CD14-positive monocyte (primary cell): ENCODE data around the gene P3H2. TPM values are rescaled to one million over a fixed set of nuclear protein-coding genes. Genes with fewer than 3 reads are reported as not detected.

Experiments used
- DNase-seq, 3 donors: peaks; one replicate each; pipeline ENCODE4 v3.0.0-alpha.2; 2011 to 2022
- H2AFZ ChIP-seq: 2 replicates; pipeline ENCODE4 v1.6.0; 2012; ENCODE audit warnings: mild to moderate bottlenecking, low read depth, low read length, inconsistent platforms; ENCODE audit not compliant: insufficient read depth, poor library complexity, severe bottlenecking
- H3K27ac ChIP-seq, 2 donors: 1 replicate in 1 of 2; 2 replicates in 1 of 2; pipeline ENCODE4 v1.5.1; 2012 to 2013; ENCODE audit warnings: low read length in 2 of 2, control low read depth in 1 of 2, inconsistent platforms in 1 of 2, low read depth in 1 of 2, mild to moderate bottlenecking in 1 of 2
- H3K27me3 ChIP-seq, 2 donors: one replicate each; pipeline versions ENCODE4 v1.6.0 to v1.6.1; 2011 to 2013; ENCODE audit warnings: low read length in 2 of 2; ENCODE audit not compliant: control insufficient read depth in 2 of 2, insufficient read depth in 2 of 2
- H3K36me3 ChIP-seq, 2 donors: replicated peaks in 1 of 2; 1 replicate in 1 of 2; 2 replicates in 1 of 2; pipeline versions ENCODE4 v1.5.1 to v1.6.1; 2012 to 2013; ENCODE audit warnings: low read length in 2 of 2, control low read depth in 1 of 2, inconsistent platforms in 1 of 2, mild to moderate bottlenecking in 1 of 2; ENCODE audit not compliant: insufficient read depth in 2 of 2, control insufficient read depth in 1 of 2
- H3K4me1 ChIP-seq, 2 donors: 1 replicate in 1 of 2; 2 replicates in 1 of 2; pipeline versions ENCODE4 v1.5.1 to v1.6.1; 2012 to 2013; ENCODE audit warnings: low read length in 2 of 2, control low read depth in 1 of 2, inconsistent platforms in 1 of 2, mild to moderate bottlenecking in 1 of 2, moderate library complexity in 1 of 2; ENCODE audit not compliant: insufficient read depth in 2 of 2, control insufficient read depth in 1 of 2
- H3K4me2 ChIP-seq: replicated peaks from 2 replicates; pipeline ENCODE3; 2012; ENCODE audit warnings: low read length, moderate library complexity, mild to moderate bottlenecking; ENCODE audit not compliant: poor library complexity, severe bottlenecking; ENCODE audit errors: extremely low read depth
- H3K4me3 ChIP-seq, 3 experiments: fragments of 200-600 bp in 1 of 3; sonication (generic) in 1 of 3; replicated peaks in 1 of 3; 1 replicate in 2 of 3; 2 replicates in 1 of 3; pipeline ENCODE4 v1.5.1; 2011 to 2013; ENCODE audit warnings: low read length in 3 of 3, mild to moderate bottlenecking in 3 of 3, control low read depth in 2 of 3, low read depth in 2 of 3, inconsistent platforms in 1 of 3, moderate library complexity in 1 of 3
- H3K79me2 ChIP-seq: 2 replicates; pipeline ENCODE4 v1.6.0; 2012; ENCODE audit warnings: mild to moderate bottlenecking, control low read depth, inconsistent platforms, low read length, moderate library complexity; ENCODE audit not compliant: insufficient read depth
- H3K9ac ChIP-seq: 2 replicates; pipeline ENCODE4 v1.6.0; 2017; ENCODE audit warnings: low read length, mild to moderate bottlenecking; ENCODE audit not compliant: insufficient read depth, poor library complexity, severe bottlenecking
- H3K9me3 ChIP-seq, 2 donors: replicated peaks in 1 of 2; 1 replicate in 1 of 2; 2 replicates in 1 of 2; pipeline versions ENCODE4 v1.5.1 to v1.6.1; 2012 to 2013; ENCODE audit warnings: low read length in 2 of 2, control low read depth in 1 of 2; ENCODE audit not compliant: control insufficient read depth in 1 of 2, insufficient read depth in 1 of 2
- H4K20me1 ChIP-seq: 2 replicates; pipeline ENCODE4 v1.6.0; 2012; ENCODE audit warnings: mild to moderate bottlenecking, low read length, control low read depth, moderate library complexity; ENCODE audit not compliant: insufficient read depth
- H3K27ac Mint-ChIP-seq, 7 donors: one replicate each; pipeline ENCODE4 v1.8.0; 2020; ENCODE audit warnings: mild to moderate bottlenecking in 7 of 7, mixed read lengths in 7 of 7, moderate library complexity in 6 of 7, inconsistent platforms in 2 of 7
- H3K27me3 Mint-ChIP-seq, 3 donors: one replicate each; pipeline ENCODE4 v1.8.0; 2021 to 2022; ENCODE audit warnings: low read depth in 3 of 3, mild to moderate bottlenecking in 3 of 3, mixed read lengths in 3 of 3, moderate library complexity in 3 of 3, inconsistent platforms in 1 of 3
- H3K36me3 Mint-ChIP-seq, 2 donors: one replicate each; pipeline ENCODE4 v1.8.0; 2020; ENCODE audit warnings: mixed read lengths in 2 of 2, inconsistent platforms in 1 of 2, mild to moderate bottlenecking in 1 of 2
- H3K4me1 Mint-ChIP-seq: one replicate; pipeline ENCODE4 v1.8.0; 2020; ENCODE audit warnings: mild to moderate bottlenecking, mixed read lengths
- H3K4me3 Mint-ChIP-seq, 2 donors: one replicate each; pipeline ENCODE4 v1.8.0; 2020; ENCODE audit warnings: mild to moderate bottlenecking in 2 of 2, mixed read lengths in 2 of 2, moderate library complexity in 1 of 2
- H3K9me3 Mint-ChIP-seq, 7 donors: one replicate each; pipeline ENCODE4 v1.8.0; 2020 to 2022; ENCODE audit warnings: mixed read lengths in 7 of 7, mild to moderate bottlenecking in 6 of 7, moderate library complexity in 6 of 7, inconsistent platforms in 2 of 7
- CTCF ChIP-seq: fragments of 200-600 bp; IDR thresholded peaks from one replicate; pipeline ENCODE4 v1.8.0; 2022; ENCODE audit warnings: antibody characterized with exemption, mild to moderate bottlenecking
- WGBS: methylation state at CpG from one replicate; pipeline ENCODE4 v1.1.5; 2013; ENCODE audit warnings: missing lambda C conversion rate; ENCODE audit not compliant: insufficient coverage; 5-methylcytosine and 5-hydroxymethylcytosine counted together
- intact Hi-C, 2 donors: fragments of 100-400 bp; cut with micrococcal nuclease; formaldehyde crosslinking; loops; one replicate each; pipeline versions ENCODE4 v1.15.0 to v1.15.1; 2023
- polyA plus RNA-seq, 3 donors: library from polyadenylated mRNA; depleted of rRNA in 1 of 3; unstranded in 2 of 3; stranded (reverse) in 1 of 3; fragments of 300-500 nt in 2 of 3; fragments of >200 nt in 1 of 3; fragmentation: Illumina TruSeq in 2 of 3; gene quantifications; 1 replicate in 2 of 3; 2 replicates in 1 of 3; pipeline ENCODE4 v1.2.3, GENCODE V29; 2012 to 2021

Gene P3H2
- polyA plus RNA-seq, 3 donors, result 0.25 to 0.31 (median 0.27) TPM

- H3K27ac Mint-ChIP-seq, result no peak overlapping the region
- Histone ChIP-seq H3K9ac (no peak overlapping the region), H3K36me3 (no peaks in the 10 kb centered on the region), H2AFZ (no peak overlapping the region), H4K20me1 (no peaks in the 10 kb centered on the region), H3K79me2 (no peaks in the 10 kb centered on the region), H3K4me1 (peaks cover 6 to 7% of the 10 kb centered on the region in 2 donors), H3K27ac (no peak overlapping the region), H3K9me3 (no peaks in the 10 kb centered on the region), H3K4me3 (no peak overlapping the region), H3K4me2 (no peak overlapping the region), H3K27me3 (no peaks in the 10 kb centered on the region)
- 100% methylated on average over 2 of the region's 4 CpGs for WGBS
- no peaks in the 10 kb centered on the region for H3K27me3 Mint-ChIP-seq
- no peak for TF ChIP-seq CTCF
- intact Hi-C loops, result no loop called here
- no peak overlapping the region for H3K4me3 Mint-ChIP-seq
- H3K9me3 Mint-ChIP-seq, result no peaks in the 10 kb centered on the region
- H3K36me3 Mint-ChIP-seq, result no peaks in the 10 kb centered on the region
- H3K4me1 Mint-ChIP-seq, result peaks cover 7% of the 10 kb centered on the region
- no peak for DNase-seq
Observed at GRCh38 chr3:190044142-190044541, 76.6 kb downstream of the P3H2 start.

DNA sequence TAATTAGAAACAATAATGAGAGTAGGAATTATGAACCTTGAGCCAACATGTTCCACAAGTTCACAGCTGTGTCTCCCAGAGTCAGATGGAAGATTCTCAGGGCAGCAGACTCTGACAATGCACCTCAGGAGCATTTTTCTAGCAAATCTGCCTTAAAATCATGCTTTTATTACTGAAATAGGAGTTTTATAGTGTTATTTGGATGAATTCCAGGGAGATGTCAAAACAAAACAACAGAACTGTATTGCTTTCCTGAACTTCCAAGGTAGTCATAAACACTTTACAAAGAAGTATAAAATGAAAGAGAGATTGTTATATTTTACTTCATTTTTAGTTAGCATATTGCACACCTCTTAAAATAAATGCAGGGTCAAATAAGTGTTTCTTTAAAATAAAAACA is 77.0 kb downstream of the P3H2 start:
- no peak for TF ChIP-seq CTCF
- H3K4me2 ChIP-seq, result no peak overlapping the region
- Mint-ChIP-seq H3K27me3 (no peaks in the 10 kb centered on the region), H3K4me1 (peaks cover 3% of the 10 kb centered on the region), H3K9me3 (no peaks in the 10 kb centered on the region), H3K27ac (no peak overlapping the region), H3K4me3 (no peak overlapping the region), H3K36me3 (no peaks in the 10 kb centered on the region)
- DNase-seq, result no peak
- no peaks in the 10 kb centered on the region for H3K36me3 ChIP-seq
- H3K4me3 ChIP-seq, result no peak overlapping the region
- no peak overlapping the region for H3K9ac ChIP-seq
- H3K79me2 ChIP-seq, result no peaks in the 10 kb centered on the region
- no peak overlapping the region for H2AFZ ChIP-seq
- peaks cover 2 to 3% of the 10 kb centered on the region in 2 donors for H3K4me1 ChIP-seq
- intact Hi-C loops, result no loop called here
- no peaks in the 10 kb centered on the region for H3K27me3 ChIP-seq
- no peaks in the 10 kb centered on the region for H3K9me3 ChIP-seq
- H3K27ac ChIP-seq, result no peak overlapping the region
- H4K20me1 ChIP-seq, result no peaks in the 10 kb centered on the region
